MM.1S (cell line): ENCODE results near the gene NUTM1.

Experiments
- DNase-seq: peaks from one replicate; pipeline ENCODE4 v3.0.0-alpha.2; 2015
- H2AFZ ChIP-seq: fragments of 300-600 bp; sonication (generic); 2 replicates; pipeline ENCODE4 v1.6.0; 2016; ENCODE audit warnings: antibody characterized with exemption, low read length
- H3F3A ChIP-seq: fragments of 300-600 bp; sonication (generic); 2 replicates; pipeline ENCODE4 v1.6.1; 2016; ENCODE audit warnings: mild to moderate bottlenecking, antibody characterized with exemption, low read length, moderate library complexity, mixed read lengths; ENCODE audit not compliant: insufficient read depth
- H3K27ac ChIP-seq: fragments of 300-600 bp; sonication (generic); 2 replicates; pipeline ENCODE4 v1.5.1; 2016; ENCODE audit warnings: mild to moderate bottlenecking, low read length
- H3K27me3 ChIP-seq: fragments of 300-600 bp; sonication (generic); replicated peaks from 2 replicates; pipeline ENCODE4 v1.6.0; 2016; ENCODE audit warnings: low read length; ENCODE audit not compliant: insufficient read depth
- H3K36me3 ChIP-seq: fragments of 300-600 bp; sonication (generic); replicated peaks from 2 replicates; pipeline ENCODE4 v1.6.1; 2016; ENCODE audit warnings: mild to moderate bottlenecking, low read length, mixed read lengths; ENCODE audit not compliant: insufficient read depth
- H3K4me1 ChIP-seq: fragments of 300-600 bp; sonication (generic); 2 replicates; pipeline ENCODE4 v1.6.1; 2016; ENCODE audit warnings: low read length, mixed read lengths
- H3K4me2 ChIP-seq: fragments of 300-600 bp; sonication (generic); 2 replicates; pipeline ENCODE4 v1.6.0; 2016; ENCODE audit warnings: low read depth, low read length
- H3K4me3 ChIP-seq: fragments of 300-600 bp; sonication (generic); 2 replicates; pipeline ENCODE4 v1.5.1; 2016; ENCODE audit warnings: low read length, mixed read lengths
- H3K79me2 ChIP-seq: fragments of 300-600 bp; sonication (generic); 2 replicates; pipeline ENCODE4 v1.6.1; 2016; ENCODE audit warnings: mixed run types, low read length, mixed read lengths
- H3K9ac ChIP-seq: fragments of 300-600 bp; sonication (generic); 2 replicates; pipeline ENCODE4 v1.6.1; 2016; ENCODE audit warnings: low read length, mixed read lengths
- H3K9me2 ChIP-seq: fragments of 300-600 bp; sonication (generic); replicated peaks from 2 replicates; pipeline ENCODE4 v1.6.1; 2016; ENCODE audit warnings: mild to moderate bottlenecking, low read length, mixed read lengths; ENCODE audit not compliant: insufficient read depth
- H3K9me3 ChIP-seq: fragments of 300-600 bp; sonication (generic); replicated peaks from 2 replicates; pipeline ENCODE4 v1.6.1; 2016; ENCODE audit warnings: mild to moderate bottlenecking, low read length, mixed read lengths; ENCODE audit not compliant: insufficient read depth
- H4K20me1 ChIP-seq: fragments of 300-600 bp; sonication (generic); 2 replicates; pipeline ENCODE4 v1.6.1; 2016; ENCODE audit warnings: mild to moderate bottlenecking, low read length, moderate library complexity, mixed read lengths; ENCODE audit not compliant: insufficient read depth
- CTCF ChIP-seq: fragments of 300-600 bp; sonication (generic); IDR thresholded peaks from 2 replicates; pipeline ENCODE4 v1.5.1; 2016; ENCODE audit warnings: antibody characterized with exemption, low read length, mixed read lengths
- EZH2 ChIP-seq: fragments of 300-600 bp; sonication (generic); optimal IDR thresholded peaks from 2 replicates; pipeline ENCODE3; 2017; ENCODE audit warnings: low read depth, mild to moderate bottlenecking, antibody characterized with exemption, low read length, mixed read lengths
- EZH2phosphoT487 ChIP-seq: fragments of 300-600 bp; sonication (generic); IDR thresholded peaks from 2 replicates; pipeline ENCODE4 v1.6.1; 2018; ENCODE audit warnings: antibody characterized with exemption, low read length

NUTM1 gene

GRCh38 chr15:34361278-34361677 is 18.2 kb downstream of the NUTM1 start:
- Histone ChIP-seq H3K9me3 (no peaks in the 10 kb centered on the region), H3K27me3 (no peaks in the 10 kb centered on the region), H3K4me2 (no peak overlapping the region), H4K20me1 (no peaks in the 10 kb centered on the region), H3K36me3 (no peaks in the 10 kb centered on the region), H3K79me2 (peaks cover 41% of the 10 kb centered on the region), H2AFZ (no peak overlapping the region), H3K4me1 (peaks cover 13% of the 10 kb centered on the region), H3F3A (peaks cover 8% of the 10 kb centered on the region), H3K9me2 (no peaks in the 10 kb centered on the region), H3K4me3 (no peak overlapping the region), H3K9ac (no peak overlapping the region), H3K27ac (no peak overlapping the region)
- DNase-seq, result no peak
- no peak for TF ChIP-seq EZH2phosphoT487
- no peak for TF ChIP-seq EZH2
- no peak for TF ChIP-seq CTCF

GRCh38 chr15:34362047-34362773 is 19.1 kb downstream of the NUTM1 start:
- H3K79me2 ChIP-seq, result peaks cover 47% of the 10 kb centered on the region
- no peak overlapping the region for H3K27ac ChIP-seq
- H2AFZ ChIP-seq, result no peak overlapping the region
- H3K9ac ChIP-seq, result no peak overlapping the region
- peaks cover 9% of the 10 kb centered on the region for H3F3A ChIP-seq
- no peak overlapping the region for H3K4me2 ChIP-seq
- H3K27me3 ChIP-seq, result no peaks in the 10 kb centered on the region
- H3K4me3 ChIP-seq, result no peak overlapping the region
- H4K20me1 ChIP-seq, result no peaks in the 10 kb centered on the region
- H3K9me2 ChIP-seq, result no peaks in the 10 kb centered on the region
- no peaks in the 10 kb centered on the region for H3K36me3 ChIP-seq
- no peak for TF ChIP-seq EZH2phosphoT487
- no peak for TF ChIP-seq EZH2
- no peak for TF ChIP-seq CTCF
- DNase-seq, result no peak
- no peaks in the 10 kb centered on the region for H3K9me3 ChIP-seq
- H3K4me1 ChIP-seq, result peaks cover 13% of the 10 kb centered on the region

GRCh38 chr15:34364041-34364440 is 20.9 kb downstream of the NUTM1 start:
- Histone ChIP-seq H3K9ac (no peak overlapping the region), H3F3A (peaks cover 24% of the 10 kb centered on the region), H3K4me1 (peaks cover 13% of the 10 kb centered on the region), H3K27ac (no peak overlapping the region), H4K20me1 (no peaks in the 10 kb centered on the region), H3K27me3 (no peaks in the 10 kb centered on the region), H3K36me3 (no peaks in the 10 kb centered on the region), H2AFZ (no peak overlapping the region), H3K4me2 (no peak overlapping the region), H3K4me3 (no peak overlapping the region), H3K9me2 (no peaks in the 10 kb centered on the region), H3K79me2 (peaks cover 47% of the 10 kb centered on the region), H3K9me3 (no peaks in the 10 kb centered on the region)
- DNase-seq, result no peak
- no peak for TF ChIP-seq EZH2phosphoT487
- no peak for TF ChIP-seq EZH2
- TF ChIP-seq CTCF, result no peak
